ENCODE results near the gene LRBA. TPM values are rescaled to one million over a fixed set of nuclear protein-coding genes. Genes with fewer than 3 reads are reported as not detected.
A peak's percentile ranks its signal among the peaks of the same experiment; 100 is the strongest.

Gene LRBA
- total and polyA plus RNA-seq, 9 of the 15 experiments (the other 6 are each of a cell fraction or from before 2014, with no cell fraction given): 24.2 to 88.7 (median 59.7) TPM

- ChIA-PET CTCF (ENCODE audit: low intra/inter-chr PET ratio) (no interaction called here), POLR2A (interaction anchor here (1.0 kb wide), 1 partner anchor 13 kb away, joined by 3 read pairs; no protein-coding TSS in a partner anchor)
- no peak overlapping the region for H2AFZ ChIP-seq (ENCODE audit: low read depth, low read length)
- no TSS peak for BruUV-seq (replicated peaks)
- H3K79me2 ChIP-seq (ENCODE audit: control insufficient read depth, insufficient read depth, low read length): no peaks in the 10 kb centered on the region
- H4K20me1 ChIP-seq (replicated peaks; ENCODE audit: control insufficient read depth, insufficient read depth, low read length): no peaks in the 10 kb centered on the region
- H3K27ac ChIP-seq (ENCODE audit: extremely low read depth, low read depth, low read length): no peak overlapping the region
- H3K9ac ChIP-seq (ENCODE audit: insufficient read depth in 1 of 2, low read depth in 2 of 2, low read length in 2 of 2): no peak overlapping the region
- intact Hi-C loops (cut with micrococcal nuclease): no loop called here
- no peaks in the 10 kb centered on the region for H3K36me3 ChIP-seq (ENCODE audit: control insufficient read depth, insufficient read depth, low read length)
- in situ Hi-C loops (cut with MboI): no loop called here
- ATAC-seq (no peak), DNase-seq (ENCODE audit: extremely low read depth in 1 of 4, low spot score in 3 of 4) (no peak), FAIRE-seq (no peak)
- no peak overlapping the region for H3K4me2 ChIP-seq (ENCODE audit: insufficient read depth, low read length)
- peak; percentile 79 for TF ChIP-seq ZFP1 (CRISPR knock-in tag; IDR thresholded peaks at IDR 0.05)
- no peak for TF ChIP-seq ZFP30 (CRISPR knock-in tag; IDR thresholded peaks at IDR 0.05; ENCODE audit: borderline replicate concordance)
- H3K4me1 ChIP-seq (replicated peaks in 1 of 2; ENCODE audit: control insufficient read depth in 2 of 2, insufficient read depth in 2 of 2, low read length in 2 of 2): no peaks in the 10 kb centered on the region
- no peaks in the 10 kb centered on the region for H3K27me3 ChIP-seq (ENCODE audit: control insufficient read depth in 2 of 2, insufficient read depth in 2 of 2, low read length in 2 of 2)
- H3K4me3 ChIP-seq: no peak overlapping the region
- H3K9me3 ChIP-seq (replicated peaks; ENCODE audit: control insufficient read depth, insufficient read depth, low read depth, low read length): no peaks in the 10 kb centered on the region
- H3K9me1 ChIP-seq (ENCODE audit: control insufficient read depth, insufficient read depth, low read length): no peaks in the 10 kb centered on the region
Measured at GRCh38 chr4:150632639-150633038, 382.4 kb downstream of the LRBA start.

- POLR2A ChIA-PET: no interaction called here
- no peak overlapping the region for H3K9ac ChIP-seq (ENCODE audit: insufficient read depth in 1 of 2, low read depth in 2 of 2, low read length in 2 of 2)
- no peak overlapping the region for H3K4me3 ChIP-seq
- intact Hi-C loops (cut with micrococcal nuclease) (no loop called here), in situ Hi-C loops (cut with MboI) (no loop called here)
- TF ChIP-seq RBM14 (IDR thresholded peaks at IDR 0.05; ENCODE audit: borderline replicate concordance, insufficient read depth, low read depth, low read length): no peak
- TF ChIP-seq MEIS2 (IDR thresholded peaks at IDR 0.05; ENCODE audit: partially characterized antibody): peak; percentile 55
- TF ChIP-seq PBX2 (CRISPR knock-in tag; IDR thresholded peaks at IDR 0.05; ENCODE audit: low read depth): no peak
- TF ChIP-seq PBX2 (tag; conservative IDR thresholded peaks at IDR 0.05; ENCODE audit: low read depth): peak; percentile 56
- WGBS (ENCODE audit: insufficient coverage, low coverage, missing lambda C conversion rate): 72% methylated on average over 2 of the region's 2 CpGs
- no peak for DNase-seq (ENCODE audit: extremely low read depth in 1 of 4, low spot score in 3 of 4)
- H3K27ac ChIP-seq (ENCODE audit: extremely low read depth, low read depth, low read length): no peak overlapping the region
- FAIRE-seq: no peak
- H3K4me1 ChIP-seq (replicated peaks in 1 of 2; ENCODE audit: control insufficient read depth in 2 of 2, insufficient read depth in 2 of 2, low read length in 2 of 2): no peaks in the 10 kb centered on the region
- H3K9me1 ChIP-seq (ENCODE audit: control insufficient read depth, insufficient read depth, low read length): no peaks in the 10 kb centered on the region
- BruUV-seq (replicated peaks): no TSS peak
- CTCF ChIA-PET (ENCODE audit: low intra/inter-chr PET ratio): no interaction called here
- ATAC-seq: no peak
- no peak overlapping the region for H2AFZ ChIP-seq (ENCODE audit: low read depth, low read length)
- no peak overlapping the region for H3K4me2 ChIP-seq (ENCODE audit: insufficient read depth, low read length)
- H3K9me3 ChIP-seq (replicated peaks; ENCODE audit: control insufficient read depth, insufficient read depth, low read depth, low read length): no peaks in the 10 kb centered on the region
- H3K36me3 ChIP-seq (ENCODE audit: control insufficient read depth, insufficient read depth, low read length): no peaks in the 10 kb centered on the region
- no peaks in the 10 kb centered on the region for H3K79me2 ChIP-seq (ENCODE audit: control insufficient read depth, insufficient read depth, low read length)
- no peaks in the 10 kb centered on the region for H3K27me3 ChIP-seq (ENCODE audit: control insufficient read depth in 2 of 2, insufficient read depth in 2 of 2, low read length in 2 of 2)
- H4K20me1 ChIP-seq (replicated peaks; ENCODE audit: control insufficient read depth, insufficient read depth, low read length): no peaks in the 10 kb centered on the region
Measured at GRCh38 chr4:150628073-150628472, 387.0 kb downstream of the LRBA start.

All from K562 (cell line).